H9 (cell line): ENCODE measurements around the gene FOXP2. TPM values are rescaled to one million over a fixed set of nuclear protein-coding genes. Genes with fewer than 3 reads are reported as not detected.

ENCODE experiments used
- DNase-seq: peaks from one replicate; pipeline ENCODE4 v3.0.0-alpha.2; 2017
- H2AFZ ChIP-seq: one replicate; pipeline ENCODE4 v1.6.1; 2013; ENCODE audit warnings: mild to moderate bottlenecking, low read length, control low read depth, moderate library complexity
- H2AK5ac ChIP-seq: 2 replicates; pipeline ENCODE4 v1.6.1; 2013; ENCODE audit warnings: low read length, control low read depth, mixed read lengths; ENCODE audit not compliant: insufficient read length
- H2BK120ac ChIP-seq: one replicate; pipeline ENCODE4 v1.6.1; 2013; ENCODE audit warnings: low read depth, mild to moderate bottlenecking, low read length, control low read depth, inconsistent platforms; ENCODE audit not compliant: poor library complexity, severe bottlenecking
- H2BK12ac ChIP-seq: 2 replicates; pipeline ENCODE4 v1.6.1; 2013; ENCODE audit warnings: low read length, control low read depth, mixed read lengths, low read depth; ENCODE audit not compliant: insufficient read length
- H2BK15ac ChIP-seq: 2 replicates; pipeline ENCODE4 v1.6.1; 2013; ENCODE audit warnings: low read depth, low read length, control low read depth
- H2BK20ac ChIP-seq: one replicate; pipeline ENCODE4 v1.6.1; 2013; ENCODE audit warnings: low read depth, mild to moderate bottlenecking, low read length, control low read depth, inconsistent platforms; ENCODE audit not compliant: poor library complexity, severe bottlenecking
- H2BK5ac ChIP-seq: 2 replicates; pipeline ENCODE4 v1.6.1; 2013; ENCODE audit warnings: low read length, control low read depth, mixed read lengths; ENCODE audit not compliant: insufficient read length
- H3K14ac ChIP-seq: 2 replicates; pipeline ENCODE4 v1.6.1; 2013; ENCODE audit warnings: low read length, control low read depth; ENCODE audit not compliant: insufficient read depth
- H3K18ac ChIP-seq: 2 replicates; pipeline ENCODE4 v1.6.1; 2013; ENCODE audit warnings: low read depth, mild to moderate bottlenecking, mixed read lengths, low read length, control low read depth; ENCODE audit not compliant: insufficient read length
- H3K23ac ChIP-seq: 2 replicates; pipeline ENCODE4 v1.6.1; 2013; ENCODE audit warnings: low read length, control low read depth, mixed read lengths, low read depth; ENCODE audit not compliant: insufficient read length
- H3K23me2 ChIP-seq: 2 replicates; pipeline ENCODE4 v1.6.1; 2013; ENCODE audit warnings: low read depth, mild to moderate bottlenecking, mixed read lengths, low read length, control low read depth; ENCODE audit not compliant: insufficient read length, poor library complexity, severe bottlenecking
- H3K27ac ChIP-seq: 2 replicates; pipeline ENCODE4 v1.5.1; 2013; ENCODE audit warnings: low read length, control low read depth, mixed read lengths, low read depth; ENCODE audit not compliant: insufficient read length
- H3K27me3 ChIP-seq: 2 replicates; pipeline ENCODE4 v1.6.1; 2013; ENCODE audit warnings: low read length, control low read depth, inconsistent platforms; ENCODE audit not compliant: insufficient read depth
- H3K4ac ChIP-seq: 2 replicates; pipeline ENCODE4 v1.6.1; 2013; ENCODE audit warnings: low read depth, mild to moderate bottlenecking, control low read depth, inconsistent platforms, low read length, moderate library complexity
- H3K4me1 ChIP-seq: 2 replicates; pipeline ENCODE4 v1.6.1; 2013; ENCODE audit warnings: low read length, control low read depth, inconsistent platforms; ENCODE audit not compliant: insufficient read depth
- H3K4me2 ChIP-seq: 2 replicates; pipeline ENCODE4 v1.6.1; 2013; ENCODE audit warnings: low read length, control low read depth, mixed read lengths; ENCODE audit not compliant: insufficient read length, insufficient read depth
- H3K56ac ChIP-seq: 2 replicates; pipeline ENCODE4 v1.6.1; 2013; ENCODE audit warnings: low read depth, mild to moderate bottlenecking, mixed read lengths, low read length, control low read depth; ENCODE audit not compliant: insufficient read length
- H3K79me1 ChIP-seq: 2 replicates; pipeline ENCODE4 v1.6.1; 2013; ENCODE audit warnings: low read depth, mild to moderate bottlenecking, moderate library complexity, low read length, control low read depth, inconsistent platforms; ENCODE audit not compliant: insufficient read depth, poor library complexity, severe bottlenecking
- H3K79me2 ChIP-seq: 2 replicates; pipeline ENCODE4 v1.6.1; 2013; ENCODE audit warnings: low read length, control low read depth, inconsistent platforms; ENCODE audit not compliant: insufficient read depth
- H3K9ac ChIP-seq: 2 replicates; pipeline ENCODE4 v1.6.1; 2013; ENCODE audit warnings: low read length, control low read depth, mixed read lengths; ENCODE audit not compliant: insufficient read length; ENCODE audit errors: extremely low read depth
- H3K9me3 ChIP-seq: one replicate; pipeline ENCODE4 v1.6.1; 2013; ENCODE audit warnings: low read depth, low read length, inconsistent platforms; ENCODE audit not compliant: control insufficient read depth
- H3T11ph ChIP-seq: one replicate; pipeline ENCODE4 v1.6.1; 2013; ENCODE audit warnings: mild to moderate bottlenecking, low read length, control low read depth, inconsistent platforms
- H4K20me1 ChIP-seq: one replicate; pipeline ENCODE4 v1.6.1; 2013; ENCODE audit not compliant: control insufficient read depth, insufficient read length, insufficient read depth
- H4K5ac ChIP-seq: 2 replicates; pipeline ENCODE4 v1.6.1; 2013; ENCODE audit warnings: low read depth, mild to moderate bottlenecking, mixed read lengths, low read length, control low read depth; ENCODE audit not compliant: insufficient read length
- H4K8ac ChIP-seq: replicated peaks from 2 replicates; pipeline ENCODE4 v1.6.1; 2013; ENCODE audit warnings: low read length, control low read depth, mixed read lengths, low read depth; ENCODE audit not compliant: insufficient read length
- H4K91ac ChIP-seq: 2 replicates; pipeline ENCODE4 v1.6.1; 2013; ENCODE audit warnings: low read depth, mild to moderate bottlenecking, moderate library complexity, mixed read lengths, low read length, control low read depth; ENCODE audit not compliant: insufficient read length
- H3K27ac Mint-ChIP-seq, 3 experiments: 2 replicates in 2 of 3; 3 replicates in 1 of 3; pipeline ENCODE4 v1.8.0; 2020 to 2021; ENCODE audit warnings: mixed read lengths in 3 of 3, mild to moderate bottlenecking in 1 of 3, moderate library complexity in 1 of 3
- H3K27me3 Mint-ChIP-seq: 2 replicates; pipeline ENCODE4 v1.8.0; 2021; ENCODE audit warnings: low read depth, mild to moderate bottlenecking, moderate library complexity, mixed read lengths
- H3K36me3 Mint-ChIP-seq, 3 experiments: 2 replicates in 2 of 3; 3 replicates in 1 of 3; pipeline ENCODE4 v1.8.0; 2020 to 2021; ENCODE audit warnings: low read depth in 3 of 3, mixed read lengths in 3 of 3; ENCODE audit not compliant: insufficient read depth in 1 of 3
- H3K4me1 Mint-ChIP-seq, 2 experiments: 2 replicates each; pipeline ENCODE4 v1.8.0; 2020; ENCODE audit warnings: mixed read lengths in 2 of 2
- H3K4me3 Mint-ChIP-seq, 2 experiments: 2 replicates in 1 of 2; 3 replicates in 1 of 2; pipeline ENCODE4 v1.8.0; 2020 to 2021; ENCODE audit warnings: mild to moderate bottlenecking in 2 of 2, mixed read lengths in 2 of 2, moderate library complexity in 1 of 2
- H3K9me3 Mint-ChIP-seq, 2 experiments: 2 replicates in 1 of 2; 3 replicates in 1 of 2; pipeline ENCODE4 v1.8.0; 2020; ENCODE audit warnings: mild to moderate bottlenecking in 2 of 2, mixed read lengths in 2 of 2, moderate library complexity in 1 of 2
- WGBS: extraction: QIAGEN DNeasy Blood & Tissue Kit; methylation state at CpG from one replicate; pipeline ENCODE4 v1.1.7; 2013; ENCODE audit warnings: missing lambda C conversion rate, low lambda C conversion rate, mixed read lengths; ENCODE audit not compliant: insufficient read length; ENCODE audit errors: extremely low coverage; 5-methylcytosine and 5-hydroxymethylcytosine counted together
- total RNA-seq: library from RNA; stranded (reverse); gene quantifications from 2 replicates; pipeline ENCODE4 v1.2.1, GENCODE V29; 2021
- TF ChIP-seq, protein P1 (sequence below): fragments of 200-600 bp; sonication (generic); conservative IDR thresholded peaks from 3 replicates; pipeline ENCODE4 v1.8.0; 2021; ENCODE audit warnings: antibody characterized with exemption, mild to moderate bottlenecking

FOXP2 gene
- total RNA-seq, 1 experiment from 2014 or later: not detected

GRCh38 chr7:114678116-114678515 lies 263.5 kb downstream of the FOXP2 start:
- H3K4me1 ChIP-seq: no peaks in the 10 kb centered on the region
- H3K79me2 ChIP-seq: no peaks in the 10 kb centered on the region
- no peak overlapping the region for H4K8ac ChIP-seq
- H3K18ac ChIP-seq: no peak overlapping the region
- no peak overlapping the region for H2BK15ac ChIP-seq
- no peak overlapping the region for H3K9ac ChIP-seq
- no peaks in the 10 kb centered on the region for H3K27me3 ChIP-seq
- no peak overlapping the region for H3K14ac ChIP-seq
- Mint-ChIP-seq H3K4me3 (no peak overlapping the region), H3K27me3 (no peaks in the 10 kb centered on the region), H3K27ac (no peak overlapping the region), H3K36me3 (no peaks in the 10 kb centered on the region), H3K9me3 (no peaks in the 10 kb centered on the region), H3K4me1 (no peaks in the 10 kb centered on the region)
- H3K4me2 ChIP-seq: no peak overlapping the region
- no peak overlapping the region for H3K23ac ChIP-seq
- H3K9me3 ChIP-seq: no peaks in the 10 kb centered on the region
- H3K23me2 ChIP-seq: no peaks in the 10 kb centered on the region
- H2BK20ac ChIP-seq: no peak overlapping the region
- no CpG with 5 or more reads among the region's 2 CpGs for WGBS
- H3K27ac ChIP-seq: no peak overlapping the region
- no peak overlapping the region for H2AFZ ChIP-seq
- no peak overlapping the region for H3T11ph ChIP-seq
- no peak overlapping the region for H2BK5ac ChIP-seq
- H3K4ac ChIP-seq: no peak overlapping the region
- no peak overlapping the region for H4K91ac ChIP-seq
- TF ChIP-seq, protein P1, sequence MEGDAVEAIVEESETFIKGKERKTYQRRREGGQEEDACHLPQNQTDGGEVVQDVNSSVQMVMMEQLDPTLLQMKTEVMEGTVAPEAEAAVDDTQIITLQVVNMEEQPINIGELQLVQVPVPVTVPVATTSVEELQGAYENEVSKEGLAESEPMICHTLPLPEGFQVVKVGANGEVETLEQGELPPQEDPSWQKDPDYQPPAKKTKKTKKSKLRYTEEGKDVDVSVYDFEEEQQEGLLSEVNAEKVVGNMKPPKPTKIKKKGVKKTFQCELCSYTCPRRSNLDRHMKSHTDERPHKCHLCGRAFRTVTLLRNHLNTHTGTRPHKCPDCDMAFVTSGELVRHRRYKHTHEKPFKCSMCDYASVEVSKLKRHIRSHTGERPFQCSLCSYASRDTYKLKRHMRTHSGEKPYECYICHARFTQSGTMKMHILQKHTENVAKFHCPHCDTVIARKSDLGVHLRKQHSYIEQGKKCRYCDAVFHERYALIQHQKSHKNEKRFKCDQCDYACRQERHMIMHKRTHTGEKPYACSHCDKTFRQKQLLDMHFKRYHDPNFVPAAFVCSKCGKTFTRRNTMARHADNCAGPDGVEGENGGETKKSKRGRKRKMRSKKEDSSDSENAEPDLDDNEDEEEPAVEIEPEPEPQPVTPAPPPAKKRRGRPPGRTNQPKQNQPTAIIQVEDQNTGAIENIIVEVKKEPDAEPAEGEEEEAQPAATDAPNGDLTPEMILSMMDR: no peak
- no peaks in the 10 kb centered on the region for H4K20me1 ChIP-seq
- H2AK5ac ChIP-seq: no peak overlapping the region
- H2BK120ac ChIP-seq: no peak overlapping the region
- no peaks in the 10 kb centered on the region for H3K79me1 ChIP-seq
- H3K56ac ChIP-seq: no peak overlapping the region
- DNase-seq: no peak
- no peak overlapping the region for H4K5ac ChIP-seq
- H2BK12ac ChIP-seq: no peak overlapping the region
